UCSD-AML1 (cell line): Measurements from ENCODE around the gene GRID1.

Experiments used
- DNase-seq: peaks from one replicate; lab custom pipeline; 2025; ENCODE audit not compliant: unreplicated experiment; lab: John Stamatoyannopoulos, UW

The GRID1 gene

GRCh38 chr10:86197166-86197790, 169.3 kb downstream of the GRID1 start:
- DNase-seq, result no peak

- DNase-seq, result no peak
These were observed 171.0 kb downstream of the GRID1 start for GRCh38 chr10:86195521-86196157.

GRCh38 chr10:86194684-86195083, 171.9 kb downstream of the GRID1 start:
- no peak for DNase-seq

GRCh38 chr10:86193841-86194240, 172.8 kb downstream of the GRID1 start:
- DNase-seq, result no peak

GRCh38 chr10:86192691-86193090, 173.9 kb downstream of the GRID1 start:
- DNase-seq, result no peak

- no peak for DNase-seq
These were observed 174.4 kb downstream of the GRID1 start for GRCh38 chr10:86192147-86192546.

- DNase-seq, result no peak
These were observed 174.9 kb downstream of the GRID1 start for GRCh38 chr10:86191686-86192085.

GRCh38 chr10:86191166-86191565, 175.4 kb downstream of the GRID1 start:
- no peak for DNase-seq

GRCh38 chr10:86190291-86190690, 176.3 kb downstream of the GRID1 start:
- DNase-seq, result no peak

GRCh38 chr10:86189891-86190290, 176.7 kb downstream of the GRID1 start:
- no peak for DNase-seq

GRCh38 chr10:86188796-86189558, 177.6 kb downstream of the GRID1 start:
- DNase-seq, result no peak

GRCh38 chr10:86188326-86188725, 178.3 kb downstream of the GRID1 start:
- no peak for DNase-seq

- no peak for DNase-seq
These were observed 178.9 kb downstream of the GRID1 start for GRCh38 chr10:86187499-86188239.

GRCh38 chr10:86186633-86187032, 180.0 kb downstream of the GRID1 start:
- DNase-seq, result no peak

- no peak for DNase-seq
These were observed 184.0 kb downstream of the GRID1 start for GRCh38 chr10:86182595-86182994.

GRCh38 chr10:86182150-86182549, 184.4 kb downstream of the GRID1 start:
- DNase-seq, result no peak

GRCh38 chr10:86180861-86181260, 185.7 kb downstream of the GRID1 start:
- DNase-seq, result no peak

- DNase-seq, result no peak
These were observed 186.6 kb downstream of the GRID1 start for GRCh38 chr10:86179961-86180360.

- no peak for DNase-seq
These were observed 187.5 kb downstream of the GRID1 start for GRCh38 chr10:86179153-86179524.

GRCh38 chr10:86178401-86179152, 188.0 kb downstream of the GRID1 start:
- peak; percentile 37 for DNase-seq
